SHP77 treated with DMSO at 0.1 percent for 48 hours (cell line): ENCODE data around the gene GID8.

Source experiments
- DNase-seq: peaks from one replicate; lab custom pipeline; 2025; lab: John Stamatoyannopoulos, UW

GID8 gene

DNA sequence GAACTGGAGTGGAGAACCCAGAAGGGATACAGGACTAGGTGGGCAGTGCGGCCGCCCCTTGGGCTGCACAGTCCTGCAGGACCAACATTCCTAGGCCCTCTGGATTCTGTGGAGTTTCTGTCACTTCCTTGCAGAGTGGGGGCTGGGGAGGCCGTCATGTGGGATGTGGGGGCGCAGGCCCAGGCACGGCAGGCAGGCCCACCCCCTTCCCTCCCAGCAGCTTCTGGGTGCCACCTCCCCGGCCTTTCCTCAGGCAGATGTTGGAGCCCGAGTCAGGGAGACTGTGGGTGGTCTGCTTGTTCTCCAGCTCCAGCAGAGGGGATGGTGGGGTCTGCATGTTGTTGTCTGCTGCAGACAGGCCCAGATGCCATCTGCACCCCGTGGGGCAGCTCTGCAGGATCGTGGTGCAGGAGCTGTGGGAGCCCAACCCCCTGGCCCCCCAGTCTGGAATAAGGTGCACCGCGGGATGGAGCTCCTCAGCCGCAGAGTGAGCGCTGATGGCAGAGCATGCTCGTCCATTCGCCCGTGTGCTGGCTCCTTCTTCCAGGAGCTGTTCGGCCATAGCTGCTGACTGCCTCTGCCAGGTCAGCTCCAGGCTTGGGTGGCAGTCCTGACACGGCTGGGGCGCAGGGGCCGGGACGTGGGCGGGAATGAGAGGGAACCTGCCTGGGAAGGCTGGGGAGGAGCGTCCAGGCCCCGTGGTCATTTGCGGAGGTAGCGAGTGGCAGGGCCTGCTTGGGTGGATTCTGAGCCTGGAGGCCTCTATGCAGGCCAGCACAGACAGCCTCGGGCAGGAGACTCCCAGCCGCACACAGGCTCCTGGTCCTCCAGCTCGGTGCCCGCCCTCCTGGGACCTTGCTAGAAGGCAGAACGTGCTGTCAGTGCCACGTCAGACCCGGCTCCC, 32.6 kb downstream of the GID8 start:
- DNase-seq = no peak

DNA sequence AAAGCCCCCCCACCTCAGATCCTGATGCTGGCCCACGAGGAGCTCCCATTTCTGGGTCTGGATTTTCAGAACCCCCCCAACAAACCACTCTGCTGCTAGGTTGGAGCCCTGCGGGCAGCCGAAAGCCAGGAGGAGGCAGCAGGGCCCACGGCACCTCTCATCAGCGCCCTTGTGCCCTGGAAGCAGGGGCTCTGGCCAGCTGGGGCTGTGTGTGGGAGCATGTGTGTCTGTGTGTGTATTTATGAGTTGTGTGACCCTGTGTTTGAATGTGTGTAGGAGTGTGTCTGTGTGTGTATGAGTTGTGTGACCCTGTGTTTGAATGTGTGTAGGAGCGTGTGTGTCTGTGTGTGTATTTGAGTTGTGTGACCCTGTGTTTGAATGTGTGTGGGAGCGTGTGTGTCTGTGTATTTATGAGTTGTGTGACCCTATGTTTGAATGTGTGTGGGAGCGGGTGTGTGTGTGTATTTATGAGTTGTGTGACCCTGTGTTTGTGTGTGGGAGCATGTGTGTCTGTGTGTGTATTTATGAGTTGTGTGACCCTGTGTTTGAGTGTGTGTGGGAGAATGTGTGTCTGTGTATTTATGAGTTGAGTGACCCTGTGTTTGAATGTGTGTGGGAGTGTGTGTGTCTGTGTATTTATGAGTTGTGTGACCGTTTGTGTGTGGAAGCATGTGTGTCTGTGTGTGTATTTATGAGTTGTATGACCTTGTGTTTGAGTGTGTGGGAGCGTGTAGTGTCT, 33.4 kb downstream of the GID8 start:
- no peak for DNase-seq

DNA sequence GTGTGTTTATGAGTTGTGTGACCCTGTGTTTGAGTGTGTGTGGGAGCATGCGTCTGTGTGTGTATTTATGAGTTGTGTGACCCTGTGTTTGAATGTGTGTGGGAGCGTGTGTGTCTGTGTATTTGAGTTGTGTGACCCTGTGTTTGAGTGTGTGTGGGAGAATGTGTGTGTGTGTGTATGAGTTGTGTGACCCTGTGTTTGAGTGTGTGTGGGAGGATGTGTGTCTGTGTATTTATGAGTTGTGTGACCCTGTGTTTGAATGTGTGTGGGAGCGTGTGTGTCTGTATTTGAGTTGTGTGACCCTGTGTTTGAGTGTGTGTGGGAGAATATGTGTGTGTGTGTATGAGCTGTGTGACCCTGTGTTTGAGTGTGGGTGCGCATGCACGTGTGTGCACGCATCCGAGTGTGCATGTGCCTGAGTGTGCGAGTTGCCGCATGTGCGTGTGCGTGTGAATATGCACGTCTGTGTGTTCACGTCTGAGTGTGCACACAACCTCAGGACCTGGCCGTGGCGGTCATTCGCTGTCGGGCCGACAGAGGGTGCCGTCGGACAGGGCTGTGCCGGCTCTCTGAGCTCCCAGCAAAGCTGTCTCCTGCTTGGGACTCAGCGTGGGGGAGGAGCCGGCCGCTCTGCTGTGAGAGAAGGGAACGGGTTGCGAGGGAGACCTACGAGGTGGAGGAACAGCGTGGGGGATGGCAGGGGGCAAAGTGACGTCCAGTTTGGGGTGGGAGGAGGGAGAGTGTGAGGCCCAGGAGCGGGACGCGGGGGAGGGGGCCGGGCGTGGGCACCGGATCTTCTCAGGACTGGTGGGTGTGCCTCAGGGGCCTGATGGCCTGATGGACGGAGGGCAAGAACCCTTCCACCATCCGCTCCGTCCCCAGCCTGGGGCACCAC, 34.2 kb downstream of the GID8 start:
- DNase-seq = peak; percentile 73

DNA sequence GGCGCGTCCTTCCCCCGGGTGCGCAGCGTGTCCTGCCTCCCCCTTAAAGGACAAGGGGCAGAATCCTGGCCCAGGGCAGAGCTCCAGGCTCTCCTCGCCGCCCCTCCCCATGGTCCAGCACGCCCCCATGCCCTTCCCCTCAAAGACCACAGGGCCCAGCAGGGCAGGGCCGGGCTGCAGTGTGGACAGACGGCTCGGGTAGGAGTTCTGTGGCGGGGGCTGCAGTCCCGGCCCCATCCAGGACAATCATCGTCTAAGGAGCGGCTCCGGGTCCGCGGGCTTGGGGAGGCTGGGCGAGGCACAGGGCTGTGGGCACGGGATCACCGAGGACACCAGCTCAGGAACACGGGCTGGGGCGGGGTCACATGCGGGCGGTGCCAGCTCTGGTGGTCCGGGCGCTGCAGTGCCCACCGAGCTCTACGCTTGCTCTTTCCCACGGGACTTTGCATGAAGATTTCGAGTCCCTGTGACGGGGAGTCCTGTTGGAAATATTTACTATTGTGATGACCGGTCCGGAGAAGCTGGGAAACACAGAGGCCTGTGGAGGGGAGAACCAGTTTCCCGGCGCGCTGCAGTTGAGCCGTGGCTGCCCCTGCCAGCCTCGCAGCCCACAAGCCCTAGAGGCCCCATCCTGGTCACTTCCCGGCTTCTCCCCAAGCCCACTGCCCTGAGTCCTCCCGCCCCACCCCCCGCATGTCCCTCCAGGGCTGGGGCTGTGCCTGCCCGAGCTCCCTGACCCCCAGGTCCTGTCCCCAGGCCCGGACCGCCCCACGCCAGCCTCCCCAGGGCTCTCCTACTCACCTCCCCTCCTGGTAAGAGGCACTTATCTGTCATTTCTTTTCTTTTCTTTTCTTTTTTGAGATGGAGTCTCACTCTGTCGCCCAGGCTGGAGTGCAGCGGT, 35.1 kb downstream of the GID8 start:
- no peak for DNase-seq

DNA sequence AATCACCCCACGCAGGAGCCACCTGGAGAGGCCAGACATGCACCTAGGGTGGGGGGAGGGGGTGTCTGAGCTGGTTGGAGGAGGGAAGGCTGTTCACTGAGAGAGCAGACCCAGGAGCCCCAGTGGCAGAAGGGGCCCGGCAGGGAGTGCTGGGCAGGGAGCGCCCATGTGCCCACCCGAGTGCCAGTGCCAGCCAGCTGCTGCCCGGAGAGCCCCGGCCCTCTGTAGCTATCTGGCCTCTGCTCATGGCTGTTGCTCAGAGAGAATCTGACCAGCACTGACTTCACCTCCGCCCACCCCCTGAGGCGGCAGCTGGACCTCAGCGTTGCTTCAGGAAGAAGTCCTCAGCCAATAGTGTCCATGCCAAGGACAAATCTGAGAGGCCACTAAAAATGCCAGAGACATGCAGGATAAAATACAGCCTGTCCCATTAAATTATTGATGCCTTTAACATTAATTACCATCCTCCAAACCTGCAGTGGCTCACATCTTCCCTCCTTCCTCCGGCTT, 37.4 kb downstream of the GID8 start:
- no peak for DNase-seq

DNA sequence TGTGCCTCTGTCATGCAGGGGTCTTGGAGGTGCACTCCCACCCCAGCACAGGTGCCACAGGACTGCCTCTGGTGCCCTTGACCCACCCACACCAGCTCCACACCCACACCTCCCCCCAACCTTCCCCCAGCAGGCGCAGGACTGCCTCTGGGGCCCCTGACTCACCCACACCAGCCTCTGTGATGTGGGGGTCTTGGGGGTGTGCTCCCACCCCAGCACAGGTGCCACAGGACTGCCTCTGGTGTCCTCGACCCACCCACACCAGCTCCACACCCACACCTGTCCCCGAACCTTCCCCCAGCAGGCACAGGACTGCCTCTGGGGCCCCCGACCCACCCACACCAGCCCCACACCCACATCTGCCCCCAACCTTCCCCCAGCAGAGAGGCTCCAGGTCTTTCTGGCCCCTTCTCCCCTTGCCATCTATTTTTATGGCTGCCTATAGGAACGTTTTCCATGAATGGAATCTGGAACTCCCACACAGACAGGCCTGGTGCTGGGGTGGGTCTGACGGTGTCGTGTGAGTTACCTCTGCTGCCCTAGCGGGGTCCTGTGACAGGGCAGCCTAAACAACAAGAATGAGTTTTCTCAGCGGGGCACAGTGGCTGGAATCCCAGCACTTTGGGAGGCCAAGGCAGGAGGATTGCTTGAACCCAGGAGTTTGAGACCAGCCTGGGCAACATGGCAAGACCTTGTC, 38.0 kb downstream of the GID8 start:
- no peak for DNase-seq

DNA sequence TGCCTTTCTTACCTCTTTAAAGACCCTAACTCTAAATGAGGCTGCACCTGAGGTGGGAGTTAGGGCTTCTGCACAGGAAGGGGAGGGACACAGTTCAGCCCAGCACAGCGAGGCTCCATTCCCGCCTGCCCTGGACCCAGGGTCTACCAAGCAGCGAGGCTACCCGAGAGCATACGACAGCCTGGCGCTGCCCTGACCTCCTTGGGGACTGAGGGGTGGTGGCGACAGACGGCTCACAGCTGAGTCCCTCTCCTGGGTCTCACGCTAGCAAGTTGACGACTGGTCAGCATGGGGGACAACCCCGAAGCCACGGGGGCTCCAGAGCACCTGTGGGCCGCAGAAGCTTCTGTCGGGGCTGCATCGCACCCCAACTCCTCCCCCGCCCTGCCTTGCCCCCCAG, 38.9 kb downstream of the GID8 start:
- DNase-seq = no peak

DNA sequence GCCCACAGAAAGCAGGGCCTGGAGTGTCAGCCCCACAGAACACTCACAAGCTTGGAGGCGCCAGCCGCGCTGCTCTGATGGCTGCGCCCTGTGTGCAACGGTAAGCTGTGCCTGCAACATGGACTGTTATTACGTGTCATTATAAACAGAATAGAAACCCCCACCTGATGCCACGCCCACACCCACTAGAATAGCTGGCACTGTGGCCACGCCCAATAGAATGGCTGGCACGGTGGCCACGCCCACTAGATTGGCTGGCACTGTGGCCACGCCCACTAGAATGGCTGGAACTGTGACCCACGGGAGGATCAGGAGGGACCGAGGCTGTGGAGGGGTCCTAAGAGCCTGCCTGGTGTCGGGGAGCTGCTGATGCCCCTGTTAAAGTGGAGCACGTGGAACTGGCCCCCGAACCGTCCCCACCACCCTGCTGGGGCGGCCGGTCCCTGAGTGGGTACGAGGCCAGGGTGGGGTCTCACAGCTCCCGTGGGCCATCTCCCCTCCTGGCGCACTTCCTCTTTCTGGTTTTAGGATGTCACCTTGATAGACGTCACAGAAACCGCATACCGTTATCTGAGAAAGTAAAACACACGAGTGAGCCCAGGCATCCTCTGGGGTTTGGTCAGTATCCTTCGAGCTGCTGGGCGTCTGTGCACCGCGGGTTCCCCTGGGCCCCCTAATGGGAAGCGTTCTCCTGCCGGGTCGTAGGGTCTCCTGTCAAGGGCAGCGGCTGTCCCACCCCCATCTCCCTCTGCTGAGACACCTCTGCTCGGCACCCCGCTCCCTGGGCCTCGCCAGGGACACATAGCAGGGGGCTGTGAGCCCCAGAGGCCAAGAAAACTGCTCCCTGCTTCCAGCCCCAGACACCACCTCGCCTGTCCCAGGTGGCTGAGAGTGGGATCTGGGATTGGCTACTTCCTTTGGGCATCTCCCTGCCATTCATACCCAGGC, 39.9 kb downstream of the GID8 start:
- peak; percentile 28 for DNase-seq

DNA sequence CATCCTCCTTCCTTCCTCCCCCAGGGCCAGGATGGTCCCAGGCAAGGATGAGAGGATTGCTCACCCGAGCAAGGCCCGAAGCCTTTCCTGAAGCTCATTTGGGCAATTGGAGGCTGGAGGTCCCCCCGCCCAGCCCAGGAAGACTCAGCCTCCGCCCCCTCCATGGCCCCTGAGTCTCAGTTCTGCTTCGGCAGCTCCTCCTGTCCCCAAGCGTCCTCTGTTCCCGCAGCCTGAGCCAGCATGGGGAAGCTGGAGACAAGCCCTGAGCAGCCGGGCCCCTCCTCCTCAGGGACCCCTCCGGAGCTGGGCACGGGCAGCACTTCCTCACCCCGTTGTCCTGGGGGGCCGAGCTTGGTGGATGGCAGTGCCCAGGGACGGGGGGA, 40.6 kb downstream of the GID8 start:
- no peak for DNase-seq

DNA sequence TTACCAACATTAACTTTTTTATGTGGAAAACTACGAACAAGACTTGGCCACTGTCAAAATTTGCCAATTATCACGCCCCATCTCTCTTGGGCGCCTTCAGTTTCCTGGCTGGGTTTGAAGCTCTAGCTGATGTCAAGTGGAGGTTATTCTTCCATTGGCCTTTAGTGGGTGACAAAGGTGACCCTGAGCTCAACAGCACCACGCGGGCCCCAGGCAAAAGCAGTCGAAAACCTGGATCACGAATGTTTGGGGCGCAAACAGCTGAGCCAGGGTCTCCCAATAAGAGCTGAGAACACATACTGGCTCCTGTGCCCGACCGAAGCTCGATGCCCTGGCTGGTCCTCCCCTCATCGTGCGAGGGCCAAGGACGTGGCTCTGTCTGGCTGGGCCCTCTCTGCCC, 41.4 kb downstream of the GID8 start:
- DNase-seq = no peak

DNA sequence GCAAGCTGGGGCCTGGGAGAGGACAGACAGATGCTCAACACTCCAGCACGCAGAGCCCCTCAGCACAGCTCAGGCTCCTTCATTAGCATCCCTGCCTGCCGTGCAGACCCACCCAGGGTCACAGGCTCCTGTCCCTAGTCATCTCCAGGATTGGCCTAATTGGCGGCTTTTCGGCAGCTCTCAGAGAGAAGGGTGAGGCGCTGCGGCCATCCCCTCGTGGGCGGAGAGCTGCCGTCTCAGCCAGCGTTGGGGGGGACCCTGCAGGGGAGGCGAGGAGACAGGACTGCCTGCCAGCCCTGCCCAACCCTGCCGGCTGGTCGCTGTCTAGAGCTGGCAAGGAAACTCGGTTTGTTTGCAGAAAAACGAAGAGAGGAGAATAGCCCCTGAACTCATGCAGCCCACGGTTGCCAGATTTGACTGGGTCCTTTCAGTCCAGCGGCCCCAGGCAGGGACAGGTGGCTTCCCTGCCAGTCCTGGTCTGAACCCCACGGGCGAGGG, 42.0 kb downstream of the GID8 start:
- DNase-seq = no peak

DNA sequence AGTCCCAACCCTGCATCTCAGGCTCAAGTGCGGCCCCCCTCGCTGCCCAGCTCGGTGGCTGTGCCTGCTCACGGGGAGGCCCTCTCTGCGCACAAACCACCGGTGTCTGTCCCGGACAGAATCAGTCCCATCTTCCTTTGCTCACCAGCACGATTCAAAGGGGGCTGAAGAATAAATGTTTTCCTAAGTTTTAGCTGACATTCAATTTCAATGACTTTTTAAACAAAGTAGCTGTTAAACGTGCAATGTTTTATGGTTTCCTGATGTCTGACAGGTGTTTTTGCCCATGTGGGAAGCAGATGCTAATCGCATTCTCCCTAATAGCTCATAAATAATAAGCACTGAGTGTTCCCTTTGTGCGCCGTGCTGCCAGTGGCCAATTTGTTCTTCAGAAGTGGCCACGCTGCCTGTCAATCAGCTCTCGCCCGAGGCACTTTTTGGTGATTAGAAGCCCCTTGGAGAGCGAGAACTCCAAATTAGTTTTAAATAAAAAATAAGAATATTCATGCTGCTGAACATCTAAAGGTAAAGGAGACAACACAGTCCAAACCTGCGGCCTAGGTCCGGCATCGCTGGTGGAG, 42.5 kb downstream of the GID8 start:
- no peak for DNase-seq

DNA sequence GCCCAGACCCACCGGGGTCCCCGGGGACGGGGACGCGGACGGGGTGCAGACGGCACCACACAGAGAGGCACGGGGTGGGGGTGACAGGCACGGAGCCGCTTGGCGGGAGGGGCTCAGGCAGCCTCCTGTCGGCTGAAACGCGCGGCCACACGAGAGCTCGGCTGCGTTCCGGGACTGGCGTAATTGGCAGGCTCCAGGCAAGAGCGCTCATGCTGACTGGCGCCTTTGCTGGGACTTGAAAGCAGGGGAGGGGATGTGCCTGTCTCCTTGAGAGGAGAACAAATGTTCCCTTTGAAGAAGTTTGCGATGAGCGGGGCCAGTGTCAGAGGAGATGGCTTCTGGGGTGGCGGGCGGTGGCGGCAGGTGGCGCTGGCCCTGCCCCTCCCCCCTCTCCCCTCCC, 43.0 kb downstream of the GID8 start:
- DNase-seq = no peak

DNA sequence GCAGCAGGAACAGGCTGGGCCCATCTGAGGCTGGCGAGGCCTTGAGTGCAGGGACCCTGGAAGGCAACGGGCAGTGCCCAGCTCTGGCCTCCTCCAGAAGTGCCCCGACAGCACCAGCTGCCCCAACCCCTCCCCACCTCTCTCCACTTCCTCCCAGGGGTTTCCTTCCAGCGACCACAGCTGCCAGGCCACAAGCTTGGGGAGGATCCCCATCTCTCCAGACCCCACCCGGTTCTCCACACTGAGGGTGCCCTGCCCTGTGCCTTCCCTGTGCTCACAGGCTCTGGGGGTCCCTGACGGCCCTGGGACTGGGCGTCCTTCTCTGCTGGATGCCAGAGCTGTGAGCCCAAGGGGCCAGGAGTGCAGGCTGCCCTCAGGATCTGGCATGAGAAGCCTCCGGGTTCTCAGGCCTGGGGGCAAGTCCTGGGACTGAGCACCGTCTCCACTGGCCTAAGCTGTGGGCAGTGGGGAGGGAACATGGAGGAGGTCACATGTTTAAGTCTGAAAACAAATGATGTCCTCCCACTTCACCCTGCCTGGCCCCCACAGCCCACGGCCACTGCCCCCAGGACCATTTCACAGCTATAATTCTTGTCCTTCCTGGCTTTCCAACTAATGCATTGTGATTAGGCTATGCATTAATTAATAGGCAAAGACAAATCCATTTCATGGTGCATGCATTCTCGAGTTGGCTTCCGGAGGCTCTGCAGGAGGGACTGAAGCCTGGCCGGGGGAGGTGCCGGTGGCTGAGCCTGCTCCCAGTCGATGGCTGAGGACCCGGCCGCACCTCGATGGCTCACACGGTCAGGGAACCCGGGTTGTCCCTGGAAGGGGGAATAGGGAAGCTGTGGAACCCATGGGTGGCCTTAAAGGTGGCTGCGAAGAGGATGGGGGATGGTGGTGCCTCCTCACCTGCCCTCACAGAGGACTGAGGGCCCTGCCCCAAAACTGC, 44.5 kb downstream of the GID8 start:
- DNase-seq = no peak

DNA sequence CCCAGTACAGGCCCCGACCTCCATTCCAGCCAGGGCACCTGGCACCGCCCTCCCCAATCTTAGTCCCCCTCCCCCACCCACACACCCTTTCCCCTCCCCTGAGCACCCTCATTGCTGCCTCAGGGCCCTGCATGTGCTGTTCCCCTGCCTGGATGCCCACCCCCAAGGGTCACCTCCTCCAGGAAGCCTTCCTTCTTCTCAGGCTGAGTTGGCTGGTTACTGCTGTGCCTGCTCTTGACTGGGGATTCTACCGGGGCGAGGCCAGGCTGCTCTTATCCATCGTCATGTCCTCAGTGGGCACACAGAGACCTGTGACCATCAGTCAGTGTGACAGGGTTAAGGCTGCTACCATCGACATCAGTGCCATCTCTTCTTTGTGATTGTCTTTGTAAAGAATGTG, 45.3 kb downstream of the GID8 start:
- DNase-seq = no peak

DNA sequence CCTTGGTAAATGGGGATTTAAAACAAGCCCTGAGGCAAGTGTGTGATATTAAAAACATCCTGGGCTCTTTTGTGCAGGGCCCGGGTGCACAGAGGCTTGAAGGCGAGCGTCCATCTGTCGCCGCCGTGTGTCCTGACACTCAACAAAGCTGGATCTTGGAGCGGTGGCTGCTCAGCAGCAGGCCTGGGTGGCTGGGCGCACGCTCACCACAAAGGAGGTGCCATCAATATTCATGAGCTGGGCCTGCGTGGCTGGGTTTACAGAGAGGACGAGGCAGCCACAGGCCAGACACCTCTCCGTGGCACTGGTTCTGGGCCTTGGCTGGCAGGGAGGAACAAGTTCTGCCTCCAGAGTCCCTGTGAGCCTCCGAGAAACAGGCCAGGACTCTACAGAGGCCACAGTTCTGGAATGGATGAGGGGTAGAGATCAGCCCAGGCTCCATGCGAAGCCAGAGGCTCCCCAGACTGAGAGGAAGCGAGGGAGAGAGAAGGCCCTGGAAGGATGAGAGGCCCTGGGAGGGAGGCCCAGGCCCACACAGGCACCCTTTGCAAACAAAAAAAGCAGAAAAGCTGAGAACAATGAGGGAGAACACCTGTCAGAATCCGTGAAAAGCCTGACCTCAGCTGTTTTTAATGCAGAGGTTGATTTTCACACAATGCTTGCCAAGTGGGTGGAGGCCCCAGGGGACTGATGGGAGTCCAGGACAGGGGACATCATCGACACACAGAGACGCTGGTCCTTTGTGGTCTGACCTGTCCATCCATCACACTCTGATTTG, 46.9 kb downstream of the GID8 start:
- DNase-seq = no peak

DNA sequence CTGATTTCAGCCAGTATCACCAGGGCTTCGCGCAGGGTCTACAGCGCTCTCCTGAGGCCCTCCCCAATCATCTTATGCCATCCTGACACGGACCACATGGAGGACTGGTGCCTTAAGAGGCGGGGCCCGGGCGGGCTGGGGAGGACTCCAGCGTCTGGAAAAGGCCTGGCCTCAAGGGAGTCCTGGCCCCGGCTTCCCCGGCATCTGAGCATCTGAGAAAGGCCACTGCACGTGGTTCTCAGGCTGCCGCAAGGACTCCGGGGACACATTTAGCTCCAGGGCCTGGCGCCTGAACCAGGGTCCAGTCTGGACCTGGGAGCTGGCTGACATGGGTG, 47.5 kb downstream of the GID8 start:
- DNase-seq = no peak
